Measurements from ENCODE around the gene CCDC51. TPM values are rescaled to one million over a fixed set of nuclear protein-coding genes. Genes with fewer than 3 reads are reported as not detected.
"Not testable (repeated sequence)": the region's sequence is repeated elsewhere in the genome, so short reads cannot be mapped to it uniquely, and the experiment has no call there.

Gene CCDC51, protein sequence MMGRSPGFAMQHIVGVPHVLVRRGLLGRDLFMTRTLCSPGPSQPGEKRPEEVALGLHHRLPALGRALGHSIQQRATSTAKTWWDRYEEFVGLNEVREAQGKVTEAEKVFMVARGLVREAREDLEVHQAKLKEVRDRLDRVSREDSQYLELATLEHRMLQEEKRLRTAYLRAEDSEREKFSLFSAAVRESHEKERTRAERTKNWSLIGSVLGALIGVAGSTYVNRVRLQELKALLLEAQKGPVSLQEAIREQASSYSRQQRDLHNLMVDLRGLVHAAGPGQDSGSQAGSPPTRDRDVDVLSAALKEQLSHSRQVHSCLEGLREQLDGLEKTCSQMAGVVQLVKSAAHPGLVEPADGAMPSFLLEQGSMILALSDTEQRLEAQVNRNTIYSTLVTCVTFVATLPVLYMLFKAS
- 10 to 100 TPM in 2 of 4 donors, 1 to 10 TPM in 2; 2.6 to 11.1 (median 7.8) TPM for total RNA-seq

DNA sequence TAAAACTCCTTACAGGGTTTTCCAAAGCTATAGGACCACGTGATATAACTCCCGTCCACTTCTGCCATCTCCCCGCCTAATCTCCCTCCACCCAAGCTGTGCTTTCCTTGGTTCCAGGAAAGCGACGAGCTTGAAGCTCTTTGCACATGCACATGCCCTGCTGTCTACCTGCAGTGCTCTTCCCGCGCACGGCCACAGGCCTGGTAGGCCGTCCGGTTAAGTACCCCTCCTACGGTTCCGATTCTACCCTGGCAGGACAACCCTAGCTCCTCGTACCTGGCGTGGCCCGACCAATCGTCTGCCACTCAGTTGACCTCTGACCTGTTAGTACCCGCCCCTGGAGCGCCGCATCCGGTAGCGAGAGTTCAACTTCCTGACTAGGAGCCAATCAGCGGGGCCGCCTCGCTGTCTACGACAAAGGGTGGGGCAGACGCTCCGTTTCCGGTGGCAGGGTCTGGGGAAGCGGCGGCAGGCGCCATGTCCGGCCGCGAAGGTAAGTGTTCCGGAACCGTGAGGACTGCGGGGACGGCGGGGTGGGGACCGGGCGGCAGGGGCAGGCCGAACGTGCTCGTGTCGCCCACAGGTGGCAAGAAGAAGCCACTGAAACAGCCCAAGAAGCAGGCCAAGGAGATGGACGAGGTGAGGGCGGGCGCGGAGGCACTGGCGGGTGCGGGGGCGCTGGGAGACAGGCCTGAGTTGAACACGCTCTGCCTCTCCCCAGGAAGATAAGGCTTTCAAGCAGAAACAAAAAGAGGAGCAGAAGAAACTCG is at the start of gene CCDC51, which contains the start of gene TMA7:
TSS of gene CCDC51 (minus strand) at position 300 of the 770 bp plus-strand sequence. CDS start 4,991 bp downstream, outside the sequence.
TSS of gene TMA7 (plus strand) at position 438 of the 770 bp plus-strand sequence. CDS start at position 478, 40 bp downstream.
- peak; percentile 98 for DNase-seq
- Histone ChIP-seq H3K4me1 (peaks cover 0 to 12% of the 10 kb centered on the region in 2 donors), H3K27me3 (no peaks in the 10 kb centered on the region), H3K4me3 (peak within 1 kb of the TSS; percentile 55 to 92), H3K27ac (peak within 1 kb of the TSS; percentile 87 to 90), H3K9me3 (no peaks in the 10 kb centered on the region), H3K36me3 (no peaks in the 10 kb centered on the region)
- intact Hi-C loops (cut with DNase I; ENCODE audit: low total_unique reads): loop anchor here (5.0 kb wide), 1 partner anchor 43 kb away; no protein-coding TSS in a partner anchor
- TF ChIP-seq POLR2A (IDR thresholded peaks at IDR 0.05): peak; percentile 80 to 94
- TF ChIP-seq CTCF (IDR thresholded peaks at IDR 0.05): peak in 2 of 4 experiments; percentile 11 to 16

DNA sequence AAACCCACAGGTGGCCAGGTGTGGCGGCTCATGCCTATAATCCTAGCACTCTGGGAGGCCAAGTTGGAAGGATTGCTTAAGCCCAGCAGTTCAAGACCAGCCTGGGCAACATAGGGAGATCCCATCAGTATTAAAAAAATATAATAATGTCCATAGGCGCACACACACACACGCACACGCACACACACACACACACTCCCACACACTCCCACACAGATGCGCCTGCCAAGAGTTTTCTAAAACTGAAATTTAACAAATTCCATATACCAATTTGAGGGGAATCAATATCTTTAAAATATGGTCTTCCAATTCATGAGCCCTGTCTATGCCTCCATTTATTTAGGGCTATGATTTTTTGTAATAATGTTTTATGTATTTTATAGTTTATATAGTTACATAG is 47.0 kb upstream of the CCDC51 start:
- no peak overlapping the region for H3K27ac ChIP-seq
- DNase-seq: no peak
- no peaks in the 10 kb centered on the region for H3K4me1 ChIP-seq
- no peak overlapping the region for H3K4me3 ChIP-seq
- intact Hi-C loops (cut with DNase I; ENCODE audit: low total_unique reads): no loop called here
- no peaks in the 10 kb centered on the region for H3K36me3 ChIP-seq
- TF ChIP-seq CTCF (IDR thresholded peaks at IDR 0.05) (no peak), POLR2A (IDR thresholded peaks at IDR 0.05) (no peak)
- no peaks in the 10 kb centered on the region for H3K27me3 ChIP-seq
- no peaks in the 10 kb centered on the region for H3K9me3 ChIP-seq

GRCh38 chr3:48482822-48483221 is 42.9 kb upstream of the CCDC51 start:
- DNase-seq; H3K27me3 ChIP-seq; intact Hi-C loops (cut with DNase I; ENCODE audit: low total_unique reads); H3K9me3 ChIP-seq; H3K4me3 ChIP-seq; H3K36me3 ChIP-seq; H3K27ac ChIP-seq; H3K4me1 ChIP-seq: not testable (repeated sequence)

DNA sequence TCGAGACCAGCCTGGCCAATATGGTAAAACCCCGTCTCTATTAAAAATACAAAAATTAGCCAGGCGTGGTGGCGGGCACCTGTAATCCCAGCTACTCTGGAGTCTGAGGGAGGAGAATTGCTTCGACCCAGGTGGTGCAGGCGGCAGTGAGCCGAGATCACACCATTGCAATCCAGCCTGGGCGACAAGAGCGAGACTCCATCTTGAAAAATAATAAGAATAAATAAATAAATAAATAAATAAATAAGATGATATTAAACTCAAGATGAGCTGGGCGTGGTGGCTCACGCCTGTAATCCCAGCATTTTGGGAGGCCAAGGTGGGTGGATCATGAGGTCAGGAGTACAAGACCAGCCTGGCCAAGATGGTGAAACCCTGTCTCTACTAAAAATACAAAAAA is 41.0 kb upstream of the CCDC51 start:
- H3K9me3 ChIP-seq; H3K27me3 ChIP-seq; H3K36me3 ChIP-seq; H3K27ac ChIP-seq; DNase-seq; H3K4me3 ChIP-seq; intact Hi-C loops (cut with DNase I; ENCODE audit: low total_unique reads); H3K4me1 ChIP-seq: not testable (repeated sequence)

DNA sequence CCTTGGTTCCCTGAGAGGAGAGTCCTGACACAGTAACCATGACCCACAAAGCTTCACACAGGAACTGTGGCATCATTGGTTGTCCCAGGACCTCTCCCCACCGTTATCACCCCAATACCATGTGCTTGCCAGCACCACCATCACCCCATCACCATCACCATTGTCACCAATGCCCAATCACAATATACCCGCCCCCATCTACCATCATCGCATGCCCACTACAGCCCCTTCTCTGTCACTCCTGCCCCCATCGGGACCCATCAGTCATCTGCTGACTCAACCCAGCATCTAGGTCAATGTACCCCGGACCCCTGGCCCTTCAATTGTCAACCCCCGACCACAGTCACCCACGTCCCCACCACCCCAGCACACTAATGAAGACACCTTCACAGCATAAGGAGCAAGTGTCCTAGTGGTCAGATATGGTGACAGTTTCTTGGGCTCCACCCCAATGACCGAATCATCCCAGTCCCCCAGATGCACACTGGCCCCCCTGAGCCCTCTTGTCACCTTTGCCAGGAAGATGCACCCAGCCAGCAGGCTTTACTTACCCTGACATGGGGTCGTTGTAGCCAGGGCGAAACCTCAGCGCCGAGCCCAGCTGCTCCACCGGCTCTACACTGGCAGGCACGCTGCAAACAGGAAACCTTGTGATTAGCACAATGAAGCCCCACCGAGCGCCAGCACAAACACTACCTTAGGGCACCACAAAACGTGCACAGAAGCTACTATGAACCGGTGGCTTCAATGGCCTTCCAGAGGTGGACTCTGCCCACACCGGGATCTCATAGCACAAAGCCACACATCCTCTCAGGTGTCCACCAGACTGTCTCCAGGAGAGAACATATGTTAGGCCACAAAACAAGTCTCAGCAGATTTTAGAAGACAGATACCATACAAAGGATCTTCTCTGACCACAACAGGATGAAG is 39.0 kb upstream of the CCDC51 start:
- no peaks in the 10 kb centered on the region for H3K36me3 ChIP-seq
- intact Hi-C loops (cut with DNase I; ENCODE audit: low total_unique reads): no loop called here
- no peaks in the 10 kb centered on the region for H3K27me3 ChIP-seq
- no peak for DNase-seq
- TF ChIP-seq CTCF (IDR thresholded peaks at IDR 0.05): no peak
- TF ChIP-seq POLR2A (IDR thresholded peaks at IDR 0.05): no peak
- H3K4me1 ChIP-seq: no peaks in the 10 kb centered on the region
- no peak overlapping the region for H3K4me3 ChIP-seq
- no peak overlapping the region for H3K27ac ChIP-seq
- no peaks in the 10 kb centered on the region for H3K9me3 ChIP-seq

Measured in uterus (tissue), 4 donors.